H9 (cell line): ENCODE results near the gene SOX18. TPM values are rescaled to one million over a fixed set of nuclear protein-coding genes. Genes with fewer than 3 reads are reported as not detected.

Experiments used
- DNase-seq: peaks from one replicate; pipeline ENCODE4 v3.0.0-alpha.2; 2017
- H2AFZ ChIP-seq: one replicate; pipeline ENCODE4 v1.6.1; 2013; ENCODE audit warnings: mild to moderate bottlenecking, low read length, control low read depth, moderate library complexity
- H2AK5ac ChIP-seq: 2 replicates; pipeline ENCODE4 v1.6.1; 2013; ENCODE audit warnings: low read length, control low read depth, mixed read lengths; ENCODE audit not compliant: insufficient read length
- H2BK120ac ChIP-seq: one replicate; pipeline ENCODE4 v1.6.1; 2013; ENCODE audit warnings: low read depth, mild to moderate bottlenecking, low read length, control low read depth, inconsistent platforms; ENCODE audit not compliant: poor library complexity, severe bottlenecking
- H2BK12ac ChIP-seq: 2 replicates; pipeline ENCODE4 v1.6.1; 2013; ENCODE audit warnings: low read length, control low read depth, mixed read lengths, low read depth; ENCODE audit not compliant: insufficient read length
- H2BK15ac ChIP-seq: 2 replicates; pipeline ENCODE4 v1.6.1; 2013; ENCODE audit warnings: low read depth, low read length, control low read depth
- H2BK20ac ChIP-seq: one replicate; pipeline ENCODE4 v1.6.1; 2013; ENCODE audit warnings: low read depth, mild to moderate bottlenecking, low read length, control low read depth, inconsistent platforms; ENCODE audit not compliant: poor library complexity, severe bottlenecking
- H2BK5ac ChIP-seq: 2 replicates; pipeline ENCODE4 v1.6.1; 2013; ENCODE audit warnings: low read length, control low read depth, mixed read lengths; ENCODE audit not compliant: insufficient read length
- H3K14ac ChIP-seq: 2 replicates; pipeline ENCODE4 v1.6.1; 2013; ENCODE audit warnings: low read length, control low read depth; ENCODE audit not compliant: insufficient read depth
- H3K18ac ChIP-seq: 2 replicates; pipeline ENCODE4 v1.6.1; 2013; ENCODE audit warnings: low read depth, mild to moderate bottlenecking, mixed read lengths, low read length, control low read depth; ENCODE audit not compliant: insufficient read length
- H3K23ac ChIP-seq: 2 replicates; pipeline ENCODE4 v1.6.1; 2013; ENCODE audit warnings: low read length, control low read depth, mixed read lengths, low read depth; ENCODE audit not compliant: insufficient read length
- H3K23me2 ChIP-seq: 2 replicates; pipeline ENCODE4 v1.6.1; 2013; ENCODE audit warnings: low read depth, mild to moderate bottlenecking, mixed read lengths, low read length, control low read depth; ENCODE audit not compliant: insufficient read length, poor library complexity, severe bottlenecking
- H3K27ac ChIP-seq: 2 replicates; pipeline ENCODE4 v1.5.1; 2013; ENCODE audit warnings: low read length, control low read depth, mixed read lengths, low read depth; ENCODE audit not compliant: insufficient read length
- H3K27me3 ChIP-seq: 2 replicates; pipeline ENCODE4 v1.6.1; 2013; ENCODE audit warnings: low read length, control low read depth, inconsistent platforms; ENCODE audit not compliant: insufficient read depth
- H3K4ac ChIP-seq: 2 replicates; pipeline ENCODE4 v1.6.1; 2013; ENCODE audit warnings: low read depth, mild to moderate bottlenecking, control low read depth, inconsistent platforms, low read length, moderate library complexity
- H3K4me1 ChIP-seq: 2 replicates; pipeline ENCODE4 v1.6.1; 2013; ENCODE audit warnings: low read length, control low read depth, inconsistent platforms; ENCODE audit not compliant: insufficient read depth
- H3K4me2 ChIP-seq: 2 replicates; pipeline ENCODE4 v1.6.1; 2013; ENCODE audit warnings: low read length, control low read depth, mixed read lengths; ENCODE audit not compliant: insufficient read length, insufficient read depth
- H3K56ac ChIP-seq: 2 replicates; pipeline ENCODE4 v1.6.1; 2013; ENCODE audit warnings: low read depth, mild to moderate bottlenecking, mixed read lengths, low read length, control low read depth; ENCODE audit not compliant: insufficient read length
- H3K79me1 ChIP-seq: 2 replicates; pipeline ENCODE4 v1.6.1; 2013; ENCODE audit warnings: low read depth, mild to moderate bottlenecking, moderate library complexity, low read length, control low read depth, inconsistent platforms; ENCODE audit not compliant: insufficient read depth, poor library complexity, severe bottlenecking
- H3K79me2 ChIP-seq: 2 replicates; pipeline ENCODE4 v1.6.1; 2013; ENCODE audit warnings: low read length, control low read depth, inconsistent platforms; ENCODE audit not compliant: insufficient read depth
- H3K9ac ChIP-seq: 2 replicates; pipeline ENCODE4 v1.6.1; 2013; ENCODE audit warnings: low read length, control low read depth, mixed read lengths; ENCODE audit not compliant: insufficient read length; ENCODE audit errors: extremely low read depth
- H3K9me3 ChIP-seq: one replicate; pipeline ENCODE4 v1.6.1; 2013; ENCODE audit warnings: low read depth, low read length, inconsistent platforms; ENCODE audit not compliant: control insufficient read depth
- H3T11ph ChIP-seq: one replicate; pipeline ENCODE4 v1.6.1; 2013; ENCODE audit warnings: mild to moderate bottlenecking, low read length, control low read depth, inconsistent platforms
- H4K20me1 ChIP-seq: one replicate; pipeline ENCODE4 v1.6.1; 2013; ENCODE audit not compliant: control insufficient read depth, insufficient read length, insufficient read depth
- H4K5ac ChIP-seq: 2 replicates; pipeline ENCODE4 v1.6.1; 2013; ENCODE audit warnings: low read depth, mild to moderate bottlenecking, mixed read lengths, low read length, control low read depth; ENCODE audit not compliant: insufficient read length
- H4K8ac ChIP-seq: replicated peaks from 2 replicates; pipeline ENCODE4 v1.6.1; 2013; ENCODE audit warnings: low read length, control low read depth, mixed read lengths, low read depth; ENCODE audit not compliant: insufficient read length
- H4K91ac ChIP-seq: 2 replicates; pipeline ENCODE4 v1.6.1; 2013; ENCODE audit warnings: low read depth, mild to moderate bottlenecking, moderate library complexity, mixed read lengths, low read length, control low read depth; ENCODE audit not compliant: insufficient read length
- H3K27ac Mint-ChIP-seq, 3 experiments: 2 replicates in 2 of 3; 3 replicates in 1 of 3; pipeline ENCODE4 v1.8.0; 2020 to 2021; ENCODE audit warnings: mixed read lengths in 3 of 3, mild to moderate bottlenecking in 1 of 3, moderate library complexity in 1 of 3
- H3K27me3 Mint-ChIP-seq: 2 replicates; pipeline ENCODE4 v1.8.0; 2021; ENCODE audit warnings: low read depth, mild to moderate bottlenecking, moderate library complexity, mixed read lengths
- H3K36me3 Mint-ChIP-seq, 3 experiments: 2 replicates in 2 of 3; 3 replicates in 1 of 3; pipeline ENCODE4 v1.8.0; 2020 to 2021; ENCODE audit warnings: low read depth in 3 of 3, mixed read lengths in 3 of 3; ENCODE audit not compliant: insufficient read depth in 1 of 3
- H3K4me1 Mint-ChIP-seq, 2 experiments: 2 replicates each; pipeline ENCODE4 v1.8.0; 2020; ENCODE audit warnings: mixed read lengths in 2 of 2
- H3K4me3 Mint-ChIP-seq, 2 experiments: 2 replicates in 1 of 2; 3 replicates in 1 of 2; pipeline ENCODE4 v1.8.0; 2020 to 2021; ENCODE audit warnings: mild to moderate bottlenecking in 2 of 2, mixed read lengths in 2 of 2, moderate library complexity in 1 of 2
- H3K9me3 Mint-ChIP-seq, 2 experiments: 2 replicates in 1 of 2; 3 replicates in 1 of 2; pipeline ENCODE4 v1.8.0; 2020; ENCODE audit warnings: mild to moderate bottlenecking in 2 of 2, mixed read lengths in 2 of 2, moderate library complexity in 1 of 2
- CTCF ChIP-seq: fragments of 200-600 bp; sonication (generic); conservative IDR thresholded peaks from 3 replicates; pipeline ENCODE4 v1.8.0; 2021; ENCODE audit warnings: antibody characterized with exemption, mild to moderate bottlenecking
- WGBS: extraction: QIAGEN DNeasy Blood & Tissue Kit; methylation state at CpG from one replicate; pipeline ENCODE4 v1.1.7; 2013; ENCODE audit warnings: missing lambda C conversion rate, low lambda C conversion rate, mixed read lengths; ENCODE audit not compliant: insufficient read length; ENCODE audit errors: extremely low coverage; 5-methylcytosine and 5-hydroxymethylcytosine counted together
- total RNA-seq: library from RNA; stranded (reverse); gene quantifications from 2 replicates; pipeline ENCODE4 v1.2.1, GENCODE V29; 2021

Gene SOX18
- total RNA-seq, 1 experiment from 2014 or later: 2.0 TPM

GRCh38 chr20:64048402-64049044, 916 bp downstream of the SOX18 start:
- H2BK20ac ChIP-seq: no peak overlapping the region
- H4K8ac ChIP-seq: no peak overlapping the region
- H3K4ac ChIP-seq: no peak overlapping the region
- no peak overlapping the region for H3K18ac ChIP-seq
- no peak for TF ChIP-seq CTCF
- Mint-ChIP-seq H3K4me3 (no peak overlapping the region), H3K27ac (no peak overlapping the region), H3K4me1 (peaks cover 17 to 25% of the 10 kb centered on the region in 2 experiments), H3K36me3 (peaks cover 0 to 2% (median 0%) of the 10 kb centered on the region in 3 experiments; a peak in 2 of 7 replicates), H3K9me3 (peaks cover 0 to 3% of the 10 kb centered on the region in 2 experiments; a peak in 1 of 5 replicates), H3K27me3 (peaks cover 82% of the 10 kb centered on the region)
- H2BK5ac ChIP-seq: no peak overlapping the region
- no peaks in the 10 kb centered on the region for H3K9me3 ChIP-seq
- no peaks in the 10 kb centered on the region for H3K23me2 ChIP-seq
- no peak overlapping the region for H2AFZ ChIP-seq
- H3K56ac ChIP-seq: no peak overlapping the region
- no peak overlapping the region for H3K27ac ChIP-seq
- H3K4me1 ChIP-seq: no peaks in the 10 kb centered on the region
- no peak overlapping the region for H3K23ac ChIP-seq
- no peak overlapping the region for H3K14ac ChIP-seq
- no peak overlapping the region for H4K5ac ChIP-seq
- no peak overlapping the region for H4K91ac ChIP-seq
- H4K20me1 ChIP-seq: no peaks in the 10 kb centered on the region
- no peak overlapping the region for H2BK12ac ChIP-seq
- no peaks in the 10 kb centered on the region for H3K79me1 ChIP-seq
- H3K79me2 ChIP-seq: no peaks in the 10 kb centered on the region
- DNase-seq: no peak
- H3K27me3 ChIP-seq: peaks cover 26% of the 10 kb centered on the region; the same call in 1 of the 2 replicates
- no peak overlapping the region for H2AK5ac ChIP-seq
- WGBS: no CpG with 5 or more reads among the region's 101 CpGs
- no peak overlapping the region for H3T11ph ChIP-seq
- H3K9ac ChIP-seq: no peak overlapping the region
- no peak overlapping the region for H2BK15ac ChIP-seq
- H2BK120ac ChIP-seq: no peak overlapping the region
- no peak overlapping the region for H3K4me2 ChIP-seq
